GM18498 (cell line): ENCODE results near the gene CALY.

Source experiments
- ATAC-seq: cut with Tn5 transposase; IDR thresholded peaks from one replicate; pipeline ENCODE4 v1.9.1; 2021; ENCODE audit warnings: mild to moderate bottlenecking, moderate library complexity; ENCODE audit not compliant: unreplicated experiment

Gene CALY

GRCh38 chr10:133274751-133275683 lies 61.7 kb downstream of the CALY start:
- peak; percentile 50 for ATAC-seq
